GM19397 (cell line): ENCODE results near the gene HOXD12.

Experiments
- ATAC-seq: cut with Tn5 transposase; IDR thresholded peaks from one replicate; pipeline ENCODE4 v1.9.1; 2021; ENCODE audit warnings: mild to moderate bottlenecking, moderate library complexity; ENCODE audit not compliant: unreplicated experiment

Gene HOXD12

DNA sequence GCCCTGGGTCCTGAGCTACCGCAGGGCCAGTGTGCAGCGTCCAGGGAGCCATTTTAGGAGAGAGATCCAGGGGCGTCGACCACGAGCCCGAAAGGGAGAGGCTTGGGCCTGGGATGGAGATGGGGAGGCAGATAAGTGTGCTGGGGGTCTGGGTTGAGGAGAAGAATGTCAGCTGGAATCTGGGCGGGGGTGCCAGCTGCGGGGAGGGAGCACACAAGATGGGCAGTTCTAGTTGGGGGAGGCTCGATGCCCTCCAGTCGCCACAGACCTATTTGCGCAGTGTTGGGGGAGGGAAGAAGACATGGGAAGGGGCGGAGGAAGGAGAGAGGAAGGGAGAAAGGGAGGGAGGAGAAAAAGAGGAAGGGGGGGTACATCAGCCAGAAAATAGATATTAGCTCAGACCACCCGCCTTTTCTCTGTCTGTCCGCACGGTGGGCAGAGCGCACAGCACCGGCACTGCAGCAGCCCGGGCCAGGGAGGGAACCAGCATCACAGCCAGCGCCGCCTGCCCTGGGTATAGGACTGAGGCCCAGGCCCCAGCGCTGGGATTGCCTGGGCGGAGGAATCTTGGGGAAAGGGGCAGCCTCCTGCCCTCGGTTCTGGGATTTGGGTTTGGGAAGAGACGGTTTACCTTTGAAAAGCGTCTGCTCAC, 5.6 kb downstream of the HOXD12 start:
- no peak for ATAC-seq

DNA sequence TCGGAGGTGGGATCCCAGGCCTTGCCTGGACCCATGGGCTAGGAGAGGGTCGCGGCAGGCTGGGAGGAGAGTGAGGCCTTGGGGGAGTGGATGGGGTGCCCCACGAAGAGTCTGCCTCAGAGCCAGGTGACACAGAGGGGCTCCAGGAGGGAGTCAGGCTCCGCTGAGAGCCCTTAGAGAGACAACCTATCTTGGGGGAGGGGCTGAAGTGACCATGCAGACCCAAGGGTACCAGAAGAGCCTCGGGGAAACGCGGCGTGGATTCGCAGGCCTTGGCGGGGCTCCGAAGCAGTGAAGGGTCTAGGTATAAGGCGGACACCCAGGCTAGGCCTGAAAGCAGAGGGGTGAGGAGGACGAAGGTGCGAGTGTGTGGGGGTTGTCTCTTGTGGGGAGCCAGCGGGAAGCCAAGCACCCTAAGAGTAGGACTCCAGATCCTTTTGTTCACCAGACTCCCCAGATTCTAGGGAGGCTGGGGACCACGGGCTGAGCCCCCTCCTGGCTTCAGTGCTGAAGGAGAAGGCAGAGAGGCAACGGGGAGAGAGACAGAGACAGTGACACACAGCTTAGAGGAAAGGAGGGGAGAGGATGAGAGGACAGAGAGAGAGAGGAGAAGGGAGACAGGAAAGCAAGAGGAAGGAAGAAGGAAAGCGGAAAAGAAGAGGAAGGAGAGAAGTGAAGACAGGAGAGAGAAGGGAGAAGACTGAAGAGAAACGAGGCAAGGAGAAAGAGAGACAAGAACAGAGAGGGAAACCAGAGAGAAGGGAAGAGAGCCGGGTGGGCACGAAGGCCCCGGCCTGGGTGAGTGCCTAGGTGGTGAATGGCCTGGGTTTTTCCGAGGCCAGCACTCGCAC, 6.4 kb downstream of the HOXD12 start:
- no peak for ATAC-seq

DNA sequence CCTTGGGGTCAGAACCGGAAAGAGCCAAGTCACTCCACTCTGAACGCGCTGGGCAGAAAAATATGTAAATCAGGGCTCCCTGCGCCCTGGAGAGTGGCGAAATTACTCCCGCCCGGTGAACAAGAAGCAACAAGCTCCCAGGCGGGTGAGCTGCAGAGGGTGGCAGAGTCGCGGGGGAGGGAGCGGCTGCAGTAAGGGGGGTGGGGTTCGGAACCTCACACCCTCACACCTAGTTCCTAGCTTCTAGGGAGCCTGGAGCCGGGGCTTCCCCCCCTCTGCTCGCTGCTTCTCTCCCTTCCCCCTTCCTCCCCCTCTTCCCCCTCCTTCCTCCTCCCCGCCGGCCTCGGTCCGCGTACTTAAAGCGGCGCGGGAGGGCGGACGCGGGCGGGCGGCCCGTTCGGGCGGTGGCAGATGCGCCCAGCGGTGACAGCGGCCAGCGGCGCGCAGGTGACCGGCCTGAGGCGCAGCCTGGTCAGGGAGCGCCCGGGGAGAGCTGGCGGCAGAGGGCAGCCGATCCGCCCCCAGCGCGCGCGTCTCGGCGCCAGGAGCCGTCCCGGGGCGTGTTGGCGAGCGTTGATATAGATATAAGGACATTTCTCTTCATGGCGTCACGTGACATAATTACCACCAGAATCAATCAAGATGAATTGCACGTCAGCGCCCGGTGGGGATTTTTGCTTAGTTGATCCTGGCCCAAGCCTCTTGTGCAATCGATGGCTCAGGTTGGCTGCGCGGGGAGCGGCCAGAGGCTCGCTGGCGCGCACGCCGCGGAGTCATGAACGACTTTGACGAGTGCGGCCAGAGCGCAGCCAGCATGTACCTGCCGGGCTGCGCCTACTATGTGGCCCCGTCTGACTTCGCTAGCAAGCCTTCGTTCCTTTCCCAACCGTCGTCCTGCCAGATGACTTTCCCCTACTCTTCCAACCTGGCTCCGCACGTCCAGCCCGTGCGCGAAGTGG, 7.3 kb downstream of the HOXD12 start, which contains the start of gene HOXD11:
TSS of gene HOXD11 (plus strand) at position 700 of the 959 bp plus-strand sequence. CDS start at position 776, 76 bp downstream.
- ATAC-seq, result no peak

DNA sequence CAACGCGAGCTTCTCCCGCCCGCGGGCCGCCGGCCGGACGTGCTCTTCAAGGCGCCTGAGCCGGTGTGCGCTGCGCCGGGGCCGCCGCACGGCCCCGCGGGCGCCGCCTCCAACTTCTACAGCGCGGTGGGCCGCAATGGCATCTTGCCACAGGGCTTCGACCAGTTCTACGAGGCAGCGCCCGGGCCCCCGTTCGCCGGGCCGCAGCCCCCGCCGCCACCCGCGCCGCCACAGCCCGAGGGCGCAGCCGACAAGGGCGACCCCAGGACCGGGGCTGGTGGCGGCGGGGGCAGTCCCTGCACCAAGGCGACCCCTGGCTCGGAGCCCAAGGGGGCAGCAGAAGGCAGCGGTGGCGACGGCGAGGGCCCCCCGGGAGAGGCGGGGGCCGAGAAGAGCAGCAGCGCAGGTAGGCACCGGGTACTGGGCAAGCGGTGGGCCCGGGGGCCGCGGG, 8.2 kb downstream of the HOXD12 start:
- no peak for ATAC-seq

DNA sequence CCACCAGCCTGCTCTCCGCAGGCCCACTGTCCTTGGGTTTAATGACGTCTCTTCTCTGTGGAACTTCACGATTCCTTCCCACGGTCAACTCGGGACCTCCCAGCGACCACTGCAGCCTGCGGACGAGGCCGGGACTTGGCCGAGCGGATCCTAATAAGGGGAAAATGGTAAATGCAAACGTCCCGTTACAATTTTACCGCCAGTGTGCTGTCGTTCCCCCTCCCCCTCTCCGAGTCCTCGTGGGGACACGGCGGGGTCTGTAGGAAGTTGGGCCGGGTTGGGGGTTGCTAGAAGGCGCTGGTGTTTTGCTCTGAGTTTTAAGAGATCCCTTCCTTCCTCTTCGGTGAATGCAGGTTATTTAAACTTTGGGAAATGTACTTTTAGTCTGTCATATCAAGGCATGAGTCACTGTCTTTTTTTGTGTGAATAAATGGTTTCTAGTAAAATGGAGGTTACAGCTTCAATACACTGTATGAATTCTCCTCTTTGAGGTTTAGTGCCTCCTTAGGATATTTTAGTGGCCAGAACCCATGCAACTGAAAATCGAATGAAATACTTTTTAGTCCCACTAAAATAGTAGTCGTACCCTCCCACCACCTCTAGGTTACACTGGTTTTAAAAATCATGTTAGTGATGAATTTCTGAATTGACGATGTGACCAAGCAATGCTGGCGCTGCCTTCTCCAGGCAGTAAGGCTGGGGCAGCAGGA, 9.8 kb downstream of the HOXD12 start:
- ATAC-seq, result no peak

DNA sequence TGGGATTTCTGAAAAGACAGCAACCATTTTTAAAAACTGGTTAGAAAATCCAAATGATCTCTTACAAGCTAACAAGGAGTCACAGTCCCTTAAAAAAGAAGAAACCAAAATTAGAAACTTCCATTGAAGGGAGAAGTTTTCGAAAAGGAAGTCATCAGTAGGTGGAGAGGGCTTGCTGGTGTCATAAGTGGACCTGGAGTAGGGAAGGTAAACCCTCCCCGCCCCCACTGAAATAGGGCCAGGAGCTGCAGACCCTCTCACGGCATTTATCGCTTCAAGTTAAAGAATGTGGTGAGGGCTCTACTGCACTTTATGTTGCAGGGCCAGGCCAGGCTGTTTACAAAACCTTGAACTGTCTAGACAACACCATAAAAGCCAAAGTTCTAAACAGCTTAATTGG, 10.4 kb downstream of the HOXD12 start:
- no peak for ATAC-seq

DNA sequence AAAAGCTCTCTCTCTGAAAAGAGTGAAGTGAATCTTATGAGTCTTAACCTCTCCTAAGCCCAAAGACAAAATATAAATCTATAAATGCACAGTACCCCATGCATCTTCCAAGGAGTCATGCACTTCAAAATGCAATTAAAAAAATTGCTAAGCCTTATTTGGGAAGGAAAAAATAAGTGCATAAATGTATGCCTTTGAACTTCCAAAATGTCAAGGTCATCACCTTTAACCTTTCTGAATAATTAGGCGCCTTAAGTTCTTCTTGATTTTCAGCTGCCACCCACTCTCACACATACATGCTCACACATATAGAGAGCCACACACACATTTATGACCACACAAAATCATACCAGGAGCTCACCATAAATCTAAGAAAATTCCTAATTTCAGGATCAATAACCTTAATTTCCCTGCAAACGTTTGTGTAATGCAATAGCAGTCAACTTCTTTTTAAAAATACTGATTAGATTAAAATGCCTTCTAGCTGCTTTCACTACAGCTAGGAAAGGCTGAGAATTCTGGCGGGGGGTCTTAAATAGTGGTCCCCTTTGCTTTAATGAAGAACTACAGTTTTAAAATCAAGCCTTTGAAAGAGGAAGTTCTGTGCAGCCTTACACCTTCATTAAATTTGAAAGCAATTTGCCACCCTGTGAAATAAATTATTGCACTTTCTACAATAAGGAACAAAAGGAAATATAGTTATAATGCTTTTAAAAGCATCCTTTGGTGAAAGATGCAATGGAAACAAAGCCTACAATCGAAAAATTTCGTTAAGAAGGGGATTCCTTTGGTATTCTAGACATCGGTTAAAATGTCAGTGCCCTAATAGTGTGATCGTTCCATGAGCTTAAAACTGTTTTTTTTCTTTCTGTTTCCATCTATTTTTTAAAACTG, 11.1 kb downstream of the HOXD12 start:
- no peak for ATAC-seq

DNA sequence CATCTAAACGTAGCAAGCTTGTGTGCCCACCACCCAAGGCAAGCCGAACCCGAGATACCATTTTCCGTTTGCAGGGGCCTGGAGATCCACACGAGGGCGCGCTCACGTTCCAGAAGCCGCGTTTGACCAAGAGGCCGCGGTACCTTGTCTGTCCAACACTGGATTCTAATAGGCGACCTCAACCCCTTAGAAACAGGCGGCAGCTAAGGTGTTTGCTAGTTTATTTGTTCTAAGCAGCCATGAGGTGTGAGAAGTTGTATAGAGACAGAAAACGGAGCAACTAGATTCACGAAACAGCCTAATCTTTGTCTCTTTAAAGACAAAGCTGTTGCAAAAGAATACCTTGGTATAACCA, 11.7 kb downstream of the HOXD12 start:
- ATAC-seq, result no peak

DNA sequence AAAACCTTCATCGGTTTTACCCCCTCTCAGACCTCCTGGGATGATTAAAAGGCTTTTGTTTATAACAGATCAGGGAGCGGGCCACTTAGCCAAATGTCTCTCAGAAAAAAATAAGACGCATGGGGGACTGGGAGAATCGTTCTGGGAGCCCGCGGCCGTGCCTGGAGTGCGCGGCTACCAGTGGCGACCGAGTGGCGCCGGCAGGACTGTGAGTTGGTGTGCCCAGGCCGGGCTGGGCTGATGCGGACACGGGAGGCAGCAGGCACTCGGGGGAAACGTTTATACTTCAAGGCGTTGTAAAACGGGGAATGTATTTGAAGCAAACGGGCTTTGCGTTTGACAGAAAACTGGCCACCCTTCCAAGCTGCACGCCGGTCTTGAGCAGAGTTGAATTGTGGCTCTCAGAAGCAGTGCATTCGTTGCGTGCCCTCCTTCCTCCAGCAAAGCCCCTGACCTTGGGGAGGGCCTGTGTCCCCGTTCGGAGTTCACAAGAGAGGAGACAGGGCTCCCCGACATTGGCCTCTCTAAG, 12.3 kb downstream of the HOXD12 start:
- no peak for ATAC-seq

DNA sequence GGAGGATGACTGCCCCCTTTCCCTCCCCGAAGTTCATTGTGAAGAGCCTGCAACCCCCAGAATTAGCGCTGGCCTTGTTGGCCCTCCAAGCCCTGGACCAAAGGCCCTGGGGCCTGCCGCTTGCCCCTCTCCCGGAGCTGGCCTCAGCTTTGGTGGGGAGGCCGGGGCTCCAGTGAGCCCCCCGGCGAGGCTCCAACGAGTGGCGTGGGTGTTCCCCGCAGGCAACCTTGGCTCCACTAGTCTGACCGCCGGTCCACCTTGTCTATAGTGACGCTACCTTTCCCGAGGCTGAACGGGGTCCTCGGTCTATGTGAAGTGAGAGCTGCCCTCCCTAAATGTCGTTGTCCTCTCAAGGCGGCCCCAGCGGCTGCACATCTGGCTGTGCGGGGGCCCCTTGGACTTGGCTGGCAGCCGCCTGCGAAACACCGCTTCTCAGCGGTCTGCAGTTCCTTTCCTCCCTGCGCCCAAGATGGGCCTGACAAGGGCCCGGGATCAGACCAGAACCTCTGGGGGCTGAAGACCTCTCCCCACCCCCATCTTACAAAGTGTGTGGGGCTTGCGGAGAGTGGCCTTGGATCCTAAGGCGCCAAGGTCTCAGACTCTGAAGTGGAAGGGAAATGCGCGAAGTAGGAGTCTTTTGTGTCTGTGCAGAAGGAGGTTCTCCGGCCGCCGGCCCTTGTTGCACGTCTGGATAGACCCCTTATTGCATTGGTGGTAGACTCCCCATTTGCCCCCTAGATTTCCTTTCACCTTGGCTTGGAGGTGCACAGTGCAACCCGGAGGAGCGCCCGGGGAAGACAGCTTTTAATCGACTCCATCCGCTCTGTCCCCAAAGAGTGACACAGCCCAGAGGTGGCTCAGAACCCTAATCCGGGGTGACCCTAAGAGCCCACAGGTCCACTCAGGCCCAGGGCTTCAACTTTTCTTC, 13.0 kb downstream of the HOXD12 start:
- ATAC-seq, result no peak

DNA sequence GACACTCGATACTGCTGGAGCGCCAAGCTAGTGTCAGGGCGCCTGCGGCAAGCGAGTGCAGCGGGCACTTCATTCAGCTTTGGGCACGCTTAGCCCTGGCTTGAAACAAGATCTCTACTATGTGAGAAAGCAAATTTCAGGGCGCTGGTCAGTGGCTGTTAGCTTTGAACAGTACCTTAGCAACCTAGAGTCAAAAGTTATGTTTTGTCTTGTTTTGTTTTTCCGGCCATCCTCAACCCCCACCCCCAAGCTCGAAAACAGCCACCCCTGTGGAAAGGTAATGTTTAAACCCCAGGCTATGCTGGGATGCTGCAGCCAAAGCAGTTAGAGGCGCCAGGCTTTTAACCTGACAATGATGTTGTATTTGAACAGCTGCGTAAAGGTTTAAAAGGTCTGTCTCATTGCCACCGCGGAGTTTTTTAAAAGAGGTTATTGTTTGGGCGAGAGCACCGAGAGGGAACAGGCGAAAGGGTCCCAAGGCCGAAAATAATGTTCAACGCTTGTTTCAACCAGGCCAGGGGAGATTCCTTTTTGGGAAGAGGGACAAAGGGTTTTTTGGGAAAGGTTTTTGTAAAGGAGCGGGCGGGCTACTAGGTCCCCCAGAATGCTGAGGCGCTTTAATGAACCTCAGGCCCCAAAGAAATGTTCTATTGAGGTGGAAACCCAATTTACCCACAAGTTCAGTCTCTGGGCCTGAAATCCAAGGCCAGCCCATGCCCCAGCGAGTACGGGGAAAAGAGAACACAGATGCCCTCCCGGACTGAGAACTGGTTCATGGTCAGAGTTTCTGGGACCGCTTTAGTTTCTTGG, 14.7 kb downstream of the HOXD12 start:
- ATAC-seq, result no peak

DNA sequence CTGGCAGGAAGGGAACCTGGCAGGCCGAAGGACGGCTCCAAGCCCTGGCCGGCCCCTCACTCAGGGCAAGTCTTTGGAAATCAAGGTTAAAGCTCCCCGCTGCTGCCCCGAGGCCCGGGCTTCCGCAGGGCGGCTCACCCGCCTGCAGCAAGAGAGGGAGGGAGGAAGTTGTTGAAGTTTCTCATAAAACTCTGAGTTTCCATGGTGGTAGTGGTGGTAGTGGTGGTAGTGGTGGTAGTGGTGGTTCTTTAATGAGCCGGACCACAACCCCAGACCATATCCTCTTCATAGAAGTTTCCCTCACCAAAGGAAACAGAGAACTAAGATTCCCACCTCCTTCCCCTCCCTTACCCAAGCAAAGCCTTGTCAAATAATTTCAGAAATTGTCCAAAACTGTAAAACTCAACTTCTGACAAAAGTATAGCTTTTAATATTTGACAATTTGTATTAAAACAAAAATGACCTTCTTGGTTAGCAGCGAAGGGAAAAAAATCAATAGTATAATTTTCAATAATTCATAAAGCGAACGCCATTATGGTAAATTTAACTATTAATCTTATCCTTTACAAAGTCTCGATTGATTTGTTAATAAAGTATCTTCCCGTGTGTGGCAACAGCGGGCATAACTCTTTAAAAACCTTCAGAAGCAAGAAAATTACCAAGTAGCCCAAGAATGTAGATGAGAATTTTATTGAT, 15.5 kb downstream of the HOXD12 start:
- no peak for ATAC-seq

DNA sequence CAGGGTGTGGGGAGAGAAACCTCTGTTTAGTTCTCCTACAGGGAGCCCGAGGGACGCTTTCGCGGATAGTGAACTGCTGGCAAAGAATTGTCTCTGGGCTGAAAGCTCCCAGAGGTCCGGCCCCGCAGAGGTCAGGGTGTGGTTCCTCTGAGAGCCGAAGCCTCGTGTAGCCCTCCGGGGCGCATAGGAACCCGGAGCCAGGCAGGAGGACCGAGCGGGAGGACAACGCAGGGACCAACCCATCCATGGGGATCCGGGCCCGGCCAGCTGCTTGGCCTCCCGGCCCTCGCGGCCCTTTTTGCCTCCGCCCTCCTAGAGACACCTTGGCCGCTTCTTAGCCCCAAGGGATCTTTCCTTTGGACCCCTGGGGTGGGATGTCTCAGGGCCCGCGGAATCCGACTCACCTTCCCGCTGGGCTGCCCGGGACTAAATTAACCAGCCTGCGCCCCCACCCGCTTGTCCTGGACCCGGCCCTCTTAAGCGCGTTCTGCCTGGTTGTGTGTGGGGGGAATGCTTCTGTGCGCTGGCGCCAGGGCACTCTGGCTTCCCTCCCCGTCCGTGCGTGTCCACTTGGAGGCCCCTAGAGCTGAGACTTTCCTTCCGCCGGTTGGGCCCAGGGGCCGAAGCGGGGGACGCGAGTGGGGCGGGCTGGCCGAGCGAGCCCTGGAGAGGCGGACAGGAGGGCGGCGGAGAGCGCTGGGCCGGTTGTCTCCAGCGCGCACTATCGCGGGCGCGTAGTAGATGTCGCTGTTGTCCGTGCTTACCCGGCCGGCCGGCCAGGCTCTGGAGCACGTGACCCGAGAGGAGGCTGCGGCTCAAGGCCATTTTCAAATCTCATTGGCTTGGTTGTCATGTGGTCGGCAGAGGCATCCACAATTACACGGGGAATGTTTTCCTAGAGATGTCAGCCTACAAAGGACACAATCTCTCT, 16.6 kb downstream of the HOXD12 start, which contains the start of gene HOXD10:
TSS of gene HOXD10 (plus strand) at position 896 of the 931 bp plus-strand sequence. CDS start 56 bp downstream, outside the sequence.
- no peak for ATAC-seq

DNA sequence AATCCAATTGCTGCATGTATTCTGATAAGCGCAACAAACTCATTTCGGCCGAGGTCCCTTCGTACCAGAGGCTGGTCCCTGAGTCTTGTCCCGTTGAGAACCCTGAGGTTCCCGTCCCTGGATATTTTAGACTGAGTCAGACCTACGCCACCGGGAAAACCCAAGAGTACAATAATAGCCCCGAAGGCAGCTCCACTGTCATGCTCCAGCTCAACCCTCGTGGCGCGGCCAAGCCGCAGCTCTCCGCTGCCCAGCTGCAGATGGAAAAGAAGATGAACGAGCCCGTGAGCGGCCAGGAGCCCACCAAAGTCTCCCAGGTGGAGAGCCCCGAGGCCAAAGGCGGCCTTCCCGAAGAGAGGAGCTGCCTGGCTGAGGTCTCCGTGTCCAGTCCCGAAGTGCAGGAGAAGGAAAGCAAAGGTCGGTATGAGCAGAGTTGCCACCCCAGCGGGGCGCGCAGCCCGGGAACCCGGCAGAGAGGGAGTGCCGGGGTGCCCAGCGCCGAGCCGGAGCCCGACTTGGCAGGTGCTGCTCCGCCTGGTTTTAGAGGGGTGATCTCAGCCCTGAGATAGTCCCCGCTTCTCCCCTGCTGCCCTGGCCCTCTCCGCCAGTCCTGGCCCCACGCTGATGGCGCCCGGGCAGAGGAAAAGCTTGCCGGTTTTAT, 17.7 kb downstream of the HOXD12 start:
- ATAC-seq, result no peak

DNA sequence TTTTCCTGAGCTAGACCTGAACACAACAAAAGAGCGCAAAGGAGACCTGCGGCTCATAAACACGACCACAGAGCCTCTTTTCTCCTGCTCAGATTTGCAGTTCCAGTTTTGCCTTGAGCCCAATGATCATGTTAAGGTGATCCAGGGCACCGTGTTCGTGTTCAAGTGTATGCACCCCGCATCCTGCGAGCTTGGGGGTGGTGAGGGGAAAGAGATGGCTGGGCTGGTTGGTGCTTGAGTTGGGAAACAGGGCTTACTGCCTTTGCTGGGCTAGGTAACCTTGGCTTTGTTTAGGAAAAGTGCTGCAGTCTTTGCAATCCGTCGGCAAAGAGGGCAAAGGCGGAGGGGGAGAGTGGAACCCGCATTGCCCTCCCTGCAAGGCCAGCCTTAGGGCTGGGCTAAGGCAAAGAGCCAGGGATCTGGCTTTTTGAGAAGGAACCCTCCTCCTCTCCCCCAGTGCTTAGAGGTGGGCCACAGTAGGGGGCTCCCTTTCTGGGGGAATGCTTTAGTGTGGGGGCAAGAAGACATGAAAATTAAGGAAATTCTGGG, 18.3 kb downstream of the HOXD12 start:
- no peak for ATAC-seq
